ENCODE measurements around the gene EMILIN3. TPM values are rescaled to one million over a fixed set of nuclear protein-coding genes. Genes with fewer than 3 reads are reported as not detected.

EMILIN3 gene
- total and polyA plus RNA-seq, 2 donors (not counting 3 experiments of a cell fraction or from before 2014, with no cell fraction given) = 0.15 TPM; not detected in 1

- Histone ChIP-seq H3K9ac (replicated peaks; ENCODE audit: extremely low read depth, insufficient read depth, low read length) (no peak overlapping the region), H4K20me1 (replicated peaks; ENCODE audit: control insufficient read depth, extremely low read depth, insufficient read depth, low read length) (no peaks in the 10 kb centered on the region), H3K4me1 (ENCODE audit: control insufficient read depth, extremely low read depth, insufficient read depth, low read length) (no peaks in the 10 kb centered on the region), H2AFZ (ENCODE audit: low read depth, low read length) (no peak overlapping the region), H3K4me2 (ENCODE audit: insufficient read depth, low read length) (no peak overlapping the region), H3K9me3 (replicated peaks; ENCODE audit: control insufficient read depth, insufficient read depth, low read length) (no peaks in the 10 kb centered on the region), H3K36me3 (ENCODE audit: control insufficient read depth in 2 of 2, extremely low read depth in 1 of 2, insufficient read depth in 2 of 2, low read length in 2 of 2) (no peaks in the 10 kb centered on the region), H3K27ac (ENCODE audit: insufficient read depth, low read depth, low read length) (no peak overlapping the region), H3K4me3 (replicated peaks in 1 of 3; ENCODE audit: insufficient read depth in 1 of 3, low read depth in 1 of 3, low read length in 3 of 3) (no peak overlapping the region), H3K79me2 (ENCODE audit: control insufficient read depth, insufficient read depth, low read length) (no peaks in the 10 kb centered on the region), H3K9me1 (replicated peaks; ENCODE audit: control insufficient read depth, extremely low read depth, insufficient read depth, low read length) (no peaks in the 10 kb centered on the region), H3K27me3 (ENCODE audit: control insufficient read depth in 2 of 2, insufficient read depth in 2 of 2, low read length in 2 of 2) (peaks cover 2 to 3% of the 10 kb centered on the region in 2 experiments)
- dilution Hi-C loops (cut with MboI; ENCODE audit: extremely low pct_ligation_motif_present, low sequenced_read_pairs) = no loop called here
- FAIRE-seq (no peak), DNase-seq (ENCODE audit: low read depth, low spot score) (no peak)
- ChIA-PET CTCF (no interaction called here), POLR2A (no interaction called here)
- no TSS peak for BruUV-seq (replicated peaks)
- intact Hi-C loops (cut with micrococcal nuclease) = no loop called here
- TF ChIP-seq JUN (IDR thresholded peaks at IDR 0.05; ENCODE audit: borderline replicate concordance, insufficient read depth, insufficient read length, low read depth) (no peak), MAX (IDR thresholded peaks at IDR 0.05; ENCODE audit: insufficient read depth, insufficient read length) (no peak), POLR2A (IDR thresholded peaks at IDR 0.05; ENCODE audit: low read depth, low read length) (no peak), FOS (IDR thresholded peaks at IDR 0.05; ENCODE audit: borderline replicate concordance, insufficient read depth, low read length) (no peak), GATA2 (IDR thresholded peaks at IDR 0.05; ENCODE audit: insufficient read depth, insufficient read length, low read depth, low read length) (no peak), POLR2AphosphoS5 (IDR thresholded peaks at IDR 0.05; ENCODE audit: insufficient read depth, low read depth, low read length) (no peak), EZH2 (IDR thresholded peaks at IDR 0.05; ENCODE audit: borderline replicate concordance, low read depth, low read length, severe bottlenecking) (no peak), MYC (IDR thresholded peaks at IDR 0.05; ENCODE audit: low read depth, low read length) (no peak), CTCF (IDR thresholded peaks at IDR 0.05; ENCODE audit: extremely low read depth in 1 of 2, insufficient read depth in 1 of 2, low read depth in 1 of 2, low read length in 2 of 2) (no peak)
Observed at GRCh38 chr20:41386502-41387427, 20.1 kb upstream of the EMILIN3 start.
